GM12872 (cell line): ENCODE results near the gene IGF2R.

ENCODE experiments used
- CTCF ChIP-seq: IDR thresholded peaks from 3 replicates; pipeline ENCODE4 v1.5.1; 2011; ENCODE audit warnings: low read depth, mild to moderate bottlenecking, low read length, moderate library complexity; ENCODE audit not compliant: insufficient read depth

The IGF2R gene

GRCh38 chr6:160129881-160130615 lies 161.2 kb downstream of the IGF2R start:
- TF ChIP-seq CTCF: no peak

GRCh38 chr6:160130729-160131484 lies 162.0 kb downstream of the IGF2R start:
- no peak for TF ChIP-seq CTCF

GRCh38 chr6:160131636-160132296 lies 162.9 kb downstream of the IGF2R start:
- no peak for TF ChIP-seq CTCF

- no peak for TF ChIP-seq CTCF
Measured at GRCh38 chr6:160132297-160132637, 163.4 kb downstream of the IGF2R start.

- no peak for TF ChIP-seq CTCF
Measured at GRCh38 chr6:160132776-160133338, 164.0 kb downstream of the IGF2R start.

- TF ChIP-seq CTCF: no peak
Measured at GRCh38 chr6:160133441-160134336, 164.8 kb downstream of the IGF2R start.
